K562 (cell line): ENCODE data around the gene DIPK1A. TPM values are rescaled to one million over a fixed set of nuclear protein-coding genes. Genes with fewer than 3 reads are reported as not detected.

Experiments
- ATAC-seq: fragments of 200-7000 bp; cut with Tn5 transposase; 3 replicates; pipeline ENCODE4 v1.9.1; 2020; ENCODE audit warnings: moderate library complexity
- BruUV-seq: library from RNA; stranded (reverse); fragments of 400-500 nt; replicated peaks from 2 replicates; lab custom pipeline; 2021; lab: Mats Ljungman, UMichigan
- CTCF ChIA-PET: fragments of 300-600 bp; formaldehyde crosslinking; extraction: SDS; loops from one replicate; lab custom pipeline; 2021; ENCODE audit warnings: low intra/inter-chr PET ratio; lab: Yijun Ruan, JAX
- POLR2A ChIA-PET: fragments of 300-600, 350-650 bp; sonication (Branson Sonifier 250); formaldehyde crosslinking; extraction: SDS; loops from one replicate; lab custom pipeline; 2021; ENCODE audit warnings: antibody characterized with exemption, inconsistent platforms; lab: Yijun Ruan, JAX
- DNase-seq, 4 experiments: peaks; one replicate each; pipeline versions ENCODE4 v3.0.0 to v3.0.0-alpha.2; 2011 to 2018; ENCODE audit warnings: low spot score in 3 of 4, mixed read lengths in 3 of 4; ENCODE audit errors: extremely low read depth in 1 of 4
- FAIRE-seq: peaks from 2 replicates; lab custom pipeline; 2011; peaks lifted over from hg19 to GRCh38; lab: Jason Lieb, UNC
- H2AFZ ChIP-seq: 2 replicates; pipeline ENCODE4 v1.6.0; 2011; ENCODE audit warnings: low read depth, low read length, control low read depth, inconsistent platforms
- H3K27ac ChIP-seq: fragments of 200-600 bp; 3 replicates; pipeline ENCODE4 v1.8.0; 2011; ENCODE audit warnings: low read depth, mild to moderate bottlenecking, control low read depth, inconsistent platforms, low read length, moderate library complexity, mixed read lengths; ENCODE audit errors: extremely low read depth
- H3K27me3 ChIP-seq, 2 experiments: fragments of 300-600 bp in 1 of 2; 2 replicates in 1 of 2; 3 replicates in 1 of 2; pipeline versions ENCODE4 v1.6.0 to v1.8.0; 2011; ENCODE audit warnings: inconsistent platforms in 2 of 2, low read length in 2 of 2, mild to moderate bottlenecking in 1 of 2, mixed read lengths in 1 of 2, moderate library complexity in 1 of 2; ENCODE audit not compliant: control insufficient read depth in 2 of 2, insufficient read depth in 2 of 2
- H3K36me3 ChIP-seq: fragments of 300-600 bp; 3 replicates; pipeline ENCODE4 v1.8.0; 2011; ENCODE audit warnings: mild to moderate bottlenecking, low read length, inconsistent platforms; ENCODE audit not compliant: control insufficient read depth, insufficient read depth
- H3K4me1 ChIP-seq, 2 experiments: fragments of 200-600 bp in 1 of 2; replicated peaks in 1 of 2; 2 replicates in 1 of 2; 3 replicates in 1 of 2; pipeline versions ENCODE4 v1.5.1 to v1.8.0; 2011; ENCODE audit warnings: inconsistent platforms in 2 of 2, low read length in 2 of 2, mild to moderate bottlenecking in 1 of 2, mixed read lengths in 1 of 2, moderate library complexity in 1 of 2; ENCODE audit not compliant: control insufficient read depth in 2 of 2, insufficient read depth in 2 of 2
- H3K4me2 ChIP-seq: 2 replicates; pipeline ENCODE4 v1.6.1; 2011; ENCODE audit warnings: low read length, control low read depth, inconsistent platforms, mixed read lengths; ENCODE audit not compliant: insufficient read depth
- H3K4me3 ChIP-seq: fragments of 200-600 bp; sonication (generic), shearing (Covaris generic); 2 replicates; pipeline ENCODE4 v1.5.1; 2016; ENCODE audit warnings: control low read depth, inconsistent platforms
- H3K79me2 ChIP-seq: fragments of 200-600 bp; 3 replicates; pipeline ENCODE4 v1.8.0; 2011; ENCODE audit warnings: low read length, inconsistent platforms; ENCODE audit not compliant: control insufficient read depth, insufficient read depth
- H3K9ac ChIP-seq, 2 experiments: 2 replicates each; pipeline versions ENCODE4 v1.6.0 to v1.6.1; 2011; ENCODE audit warnings: low read depth in 2 of 2, low read length in 2 of 2, control low read depth in 1 of 2, inconsistent platforms in 1 of 2, mild to moderate bottlenecking in 1 of 2, mixed read lengths in 1 of 2; ENCODE audit not compliant: insufficient read depth in 1 of 2
- H3K9me1 ChIP-seq: one replicate; pipeline ENCODE4 v1.6.0; 2011; ENCODE audit warnings: inconsistent platforms, mild to moderate bottlenecking, low read length, moderate library complexity; ENCODE audit not compliant: control insufficient read depth, insufficient read depth
- H3K9me3 ChIP-seq: replicated peaks from 2 replicates; pipeline ENCODE4 v1.5.1; 2011; ENCODE audit warnings: low read depth, low read length, inconsistent platforms; ENCODE audit not compliant: control insufficient read depth, insufficient read depth
- H4K20me1 ChIP-seq: replicated peaks from 2 replicates; pipeline ENCODE4 v1.6.1; 2011; ENCODE audit warnings: low read length, inconsistent platforms, mixed read lengths; ENCODE audit not compliant: control insufficient read depth, insufficient read depth
- SMARCA5 ChIP-seq: fragments of 450-650 bp; IDR thresholded peaks from 2 replicates; pipeline ENCODE4 v1.6.1; 2016
- SNIP1 ChIP-seq: fragments of 450-650 bp; IDR thresholded peaks from 2 replicates; pipeline ENCODE4 v1.7.1; 2017; ENCODE audit warnings: low read depth, mild to moderate bottlenecking
- ZNF431 ChIP-seq: sonication (generic); formaldehyde crosslinking; IDR thresholded peaks from 2 replicates; pipeline ENCODE4 v1.8.0; 2022; ENCODE audit warnings: mild to moderate bottlenecking, missing genetic modification reagents
- ZNF766 ChIP-seq: fragments of 200-800 bp; sonication (Bioruptor generic); conservative IDR thresholded peaks from 2 replicates; pipeline ENCODE4 v1.6.1; 2016; ENCODE audit warnings: missing genetic modification characterization, missing compliant biosample characterization
- WGBS: fragments of 100-300 bp; shearing (Covaris generic); methylation state at CpG from one replicate; pipeline ENCODE4 v1.1.6; 2016; ENCODE audit warnings: low coverage, mixed read lengths; ENCODE audit not compliant: insufficient coverage; ENCODE audit errors: missing lambda C conversion rate; 5-methylcytosine and 5-hydroxymethylcytosine counted together
- in situ Hi-C: fragments of 300-500 bp; cut with MboI; formaldehyde crosslinking; loops from 4 replicates; pipeline ENCODE4 v1.15.0; 2018; ENCODE audit warnings: inconsistent platforms, mixed read lengths
- intact Hi-C: fragments of 100-400 bp; cut with micrococcal nuclease; formaldehyde crosslinking; loops from 2 replicates; pipeline ENCODE4 v1.14.2; 2022
- polyA plus RNA-seq, 8 experiments: library from polyadenylated mRNA; depleted of rRNA in 4 of 8; stranded (reverse) in 5 of 8; unstranded in 3 of 8; fragments of >200 nt; fragmentation: Nextera tagmentation in 2 of 8; fragmentation: Illumina TruSeq in 1 of 8; extraction: Ambion mirVana in 2 of 8; extraction: Trizol in 1 of 8; gene quantifications; 2 replicates each; pipeline versions ENCODE4 v1.2.1 to v1.2.3, GENCODE V29; 2011 to 2014; ENCODE audit warnings: inconsistent platforms in 1 of 8, missing spikeins in 1 of 8
- total RNA-seq, 7 experiments: library from RNA; depleted of rRNA in 6 of 7; stranded (reverse); fragments of >200 nt in 6 of 7; fragmentation: Illumina TruSeq in 2 of 7; extraction: Trizol in 2 of 7; gene quantifications; 2 replicates each; pipeline versions ENCODE4 v1.2.1 to v1.2.3, GENCODE V29; 2011 to 2021; ENCODE audit warnings: low replicate concordance in 1 of 7
- TF ChIP-seq, protein P1 (sequence below): fragments of 450-650 bp; formaldehyde crosslinking; IDR thresholded peaks from 2 replicates; pipeline ENCODE4 v1.4.0; 2020; ENCODE audit warnings: mild to moderate bottlenecking
- TF ChIP-seq, protein P2 (sequence below): fragments of 450-650 bp; formaldehyde crosslinking; conservative IDR thresholded peaks from 2 replicates; pipeline ENCODE4 v1.4.0; 2022; ENCODE audit warnings: mild to moderate bottlenecking, missing genetic modification characterization

Gene DIPK1A
- total and polyA plus RNA-seq, 9 of the 15 experiments (the other 6 are each of a cell fraction or from before 2014, with no cell fraction given): 0.54 to 2.5 (median 1.3) TPM

DNA sequence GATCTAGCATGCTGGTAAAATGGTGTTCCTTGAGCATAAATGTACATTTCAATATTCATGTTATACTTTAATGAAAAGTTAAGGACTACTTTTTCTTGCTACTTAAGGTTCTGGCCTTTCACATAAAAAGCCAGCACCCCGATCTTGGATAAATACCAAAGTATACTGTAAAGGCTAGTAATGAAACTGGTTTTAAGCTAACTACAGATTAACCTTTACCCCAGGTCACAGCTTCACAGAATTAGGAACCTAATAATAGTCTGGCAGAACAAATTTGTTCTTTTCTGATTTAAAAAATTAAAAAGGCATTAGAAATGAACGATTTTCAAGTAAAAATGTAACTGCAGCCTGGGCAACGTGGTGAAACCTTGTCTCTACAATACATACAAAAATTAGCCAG, 23.5 kb downstream of the DIPK1A start:
- Histone ChIP-seq H3K27me3 (no peaks in the 10 kb centered on the region), H3K9ac (no peak overlapping the region), H2AFZ (no peak overlapping the region), H3K4me3 (no peak overlapping the region), H3K27ac (no peak overlapping the region), H3K4me2 (no peak overlapping the region), H3K36me3 (no peaks in the 10 kb centered on the region; the same call in 2 of the 3 replicates), H3K9me1 (no peaks in the 10 kb centered on the region), H4K20me1 (no peaks in the 10 kb centered on the region), H3K9me3 (no peaks in the 10 kb centered on the region), H3K4me1 (no peaks in the 10 kb centered on the region), H3K79me2 (no peaks in the 10 kb centered on the region)
- no peak for TF ChIP-seq ZNF431 (CRISPR knock-in tag)
- TF ChIP-seq SMARCA5: no peak
- TF ChIP-seq ZNF766: no peak
- no peak for TF ChIP-seq SNIP1
- TF ChIP-seq, protein P1, sequence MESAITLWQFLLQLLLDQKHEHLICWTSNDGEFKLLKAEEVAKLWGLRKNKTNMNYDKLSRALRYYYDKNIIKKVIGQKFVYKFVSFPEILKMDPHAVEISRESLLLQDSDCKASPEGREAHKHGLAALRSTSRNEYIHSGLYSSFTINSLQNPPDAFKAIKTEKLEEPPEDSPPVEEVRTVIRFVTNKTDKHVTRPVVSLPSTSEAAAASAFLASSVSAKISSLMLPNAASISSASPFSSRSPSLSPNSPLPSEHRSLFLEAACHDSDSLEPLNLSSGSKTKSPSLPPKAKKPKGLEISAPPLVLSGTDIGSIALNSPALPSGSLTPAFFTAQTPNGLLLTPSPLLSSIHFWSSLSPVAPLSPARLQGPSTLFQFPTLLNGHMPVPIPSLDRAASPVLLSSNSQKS (CRISPR knock-in tag): no peak
- TF ChIP-seq, protein P2, sequence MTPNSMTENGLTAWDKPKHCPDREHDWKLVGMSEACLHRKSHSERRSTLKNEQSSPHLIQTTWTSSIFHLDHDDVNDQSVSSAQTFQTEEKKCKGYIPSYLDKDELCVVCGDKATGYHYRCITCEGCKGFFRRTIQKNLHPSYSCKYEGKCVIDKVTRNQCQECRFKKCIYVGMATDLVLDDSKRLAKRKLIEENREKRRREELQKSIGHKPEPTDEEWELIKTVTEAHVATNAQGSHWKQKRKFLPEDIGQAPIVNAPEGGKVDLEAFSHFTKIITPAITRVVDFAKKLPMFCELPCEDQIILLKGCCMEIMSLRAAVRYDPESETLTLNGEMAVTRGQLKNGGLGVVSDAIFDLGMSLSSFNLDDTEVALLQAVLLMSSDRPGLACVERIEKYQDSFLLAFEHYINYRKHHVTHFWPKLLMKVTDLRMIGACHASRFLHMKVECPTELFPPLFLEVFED: no peak
- WGBS: 39% methylated on average over 3 of the region's 3 CpGs
- FAIRE-seq: no peak
- no peak for DNase-seq
- in situ Hi-C loops (no loop called here), intact Hi-C loops (no loop called here)
- no peak for ATAC-seq
- ChIA-PET CTCF (no interaction called here), POLR2A (no interaction called here)
- no TSS peak for BruUV-seq
